Posterior cingulate gyrus (tissue), 11 donors: Measurements from ENCODE around the gene NME8.

Source experiments
- DNase-seq, 10 donors: peaks; one replicate each; pipeline versions ENCODE4 v3.0.0 to v3.0.0-alpha.2; 2020 to 2021; ENCODE audit warnings: mixed read lengths in 3 of 10
- intact Hi-C: fragments of 100-400 bp; cut with DNase I; formaldehyde crosslinking; loops from one replicate; pipeline ENCODE4 v1.15.1; 2023

Gene NME8

GRCh38 chr7:37894671-37895070 lies 46.3 kb downstream of the NME8 start:
- no peak for DNase-seq
- intact Hi-C loops: no loop called here

GRCh38 chr7:37899712-37900247 lies 51.4 kb downstream of the NME8 start:
- no peak for DNase-seq
- intact Hi-C loops: loop anchor here (5.0 to 10.0 kb wide), 3 partner anchors 208 to 475 kb away; no protein-coding TSS in a partner anchor

GRCh38 chr7:37901236-37901827 lies 52.9 kb downstream of the NME8 start:
- DNase-seq: no peak
- intact Hi-C loops: loop anchor here (5.0 to 10.0 kb wide), 3 partner anchors 206 to 473 kb away; no protein-coding TSS in a partner anchor

- intact Hi-C loops: loop anchor here (5.0 to 10.0 kb wide), 3 partner anchors 205 to 473 kb away; no protein-coding TSS in a partner anchor
Observed at GRCh38 chr7:37901890-37902524, 53.6 kb downstream of the NME8 start.

GRCh38 chr7:37908221-37908788 lies 59.9 kb downstream of the NME8 start:
- intact Hi-C loops: loop anchor here (10.0 kb wide), 1 partner anchor 466 kb away; no protein-coding TSS in a partner anchor

More at GRCh38 chr7:37901890-37902524, 53.6 kb downstream of the NME8 start:
- no peak for DNase-seq

GRCh38 chr7:37912756-37913155 lies 64.4 kb downstream of the NME8 start:
- intact Hi-C loops: no loop called here
- no peak for DNase-seq

More at GRCh38 chr7:37908221-37908788, 59.9 kb downstream of the NME8 start:
- DNase-seq: no peak

- no peak for DNase-seq
- intact Hi-C loops: no loop called here
Observed at GRCh38 chr7:37915438-37915837, 67.0 kb downstream of the NME8 start.

- DNase-seq: peak in 5 of 10 donors; percentile 9 to 85 (median 61)
- intact Hi-C loops: no loop called here
Observed at GRCh38 chr7:37916017-37916672, 67.7 kb downstream of the NME8 start.

GRCh38 chr7:37916673-37917660 lies 68.6 kb downstream of the NME8 start, which contains the start of gene SFRP4:
Gene SFRP4 (minus strand): TSS chr7:37916817. CDS start chr7:37916537, 280 bp downstream.
- intact Hi-C loops: no loop called here
- peak; percentile 17 to 87 (median 33) for DNase-seq

GRCh38 chr7:37918526-37918925 lies 70.1 kb downstream of the NME8 start:
- no peak for DNase-seq
- intact Hi-C loops: no loop called here

GRCh38 chr7:37920305-37920848 lies 72.0 kb downstream of the NME8 start, which contains the start of gene EPDR1:
Gene EPDR1 (plus strand): TSS chr7:37920640. CDS start chr7:37920940, 300 bp downstream.
- intact Hi-C loops: no loop called here
- peak; percentile 43 to 94 (median 68) for DNase-seq

GRCh38 chr7:37920849-37921805 lies 72.7 kb downstream of the NME8 start:
- intact Hi-C loops: no loop called here
- peak in 7 of 10 donors; percentile 20 to 90 (median 26) for DNase-seq

- intact Hi-C loops: no loop called here
- no peak for DNase-seq
Observed at GRCh38 chr7:37921876-37922275, 73.5 kb downstream of the NME8 start.

GRCh38 chr7:37923996-37924395 lies 75.6 kb downstream of the NME8 start:
- DNase-seq: no peak
- intact Hi-C loops: no loop called here

- intact Hi-C loops: no loop called here
- DNase-seq: no peak
Observed at GRCh38 chr7:37924491-37925041, 76.2 kb downstream of the NME8 start.

GRCh38 chr7:37925620-37926019 lies 77.2 kb downstream of the NME8 start:
- DNase-seq: no peak
- intact Hi-C loops: no loop called here

GRCh38 chr7:37927773-37928444 lies 79.5 kb downstream of the NME8 start:
- intact Hi-C loops: no loop called here
- DNase-seq: no peak
